HG02884 (cell line): ENCODE results near the gene SPESP1.
"Not testable (repeated sequence)": the region's sequence is repeated elsewhere in the genome, so short reads cannot be mapped to it uniquely, and the experiment has no call there.

ENCODE experiments used
- ATAC-seq: cut with Tn5 transposase; IDR thresholded peaks from one replicate; pipeline ENCODE4 v1.9.1; 2021; ENCODE audit warnings: mild to moderate bottlenecking, moderate library complexity; ENCODE audit not compliant: unreplicated experiment

SPESP1 gene

DNA sequence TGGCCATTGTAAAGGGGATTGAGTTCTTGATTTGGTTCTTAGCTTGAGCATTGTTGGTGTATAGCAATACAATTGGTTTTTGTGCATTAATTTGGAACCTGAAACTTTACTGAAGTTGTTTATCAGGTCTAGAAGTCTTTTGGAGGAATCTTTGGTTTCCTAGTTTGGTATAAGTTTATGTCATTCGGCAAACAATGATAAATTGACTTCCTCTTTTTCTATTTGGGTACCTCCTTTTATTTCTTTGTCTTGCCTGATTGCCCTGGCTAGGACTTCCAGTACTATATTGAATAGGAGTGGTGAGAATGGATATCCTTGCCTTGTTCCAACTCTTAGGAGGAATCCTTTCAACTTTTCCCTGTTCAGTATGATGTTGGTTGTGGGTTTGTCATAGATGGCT lies 32.1 kb downstream of the SPESP1 start:
- no peak for ATAC-seq

- ATAC-seq, result not testable (repeated sequence)
Measured at GRCh38 chr15:68963719-68964118, 33.4 kb downstream of the SPESP1 start.

DNA sequence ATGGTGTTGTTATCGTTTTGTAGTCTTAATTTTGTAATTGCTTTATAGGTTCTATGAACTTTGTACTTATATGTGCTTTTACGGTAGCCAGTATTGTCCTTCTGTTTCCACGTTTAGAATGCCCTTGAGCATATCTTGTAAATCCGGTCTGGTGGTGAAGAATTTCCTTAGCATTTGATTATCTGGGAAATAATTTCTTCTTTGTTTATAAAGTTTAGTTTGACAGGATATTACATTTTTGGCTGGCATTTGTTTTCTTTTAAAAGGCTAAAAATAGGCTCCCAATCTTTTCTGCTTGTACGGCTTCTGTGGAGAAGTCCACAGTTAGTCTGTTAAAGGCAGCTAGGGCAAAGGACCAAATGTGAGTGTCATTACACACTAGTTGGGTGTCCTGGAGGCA lies 36.7 kb downstream of the SPESP1 start:
- no peak for ATAC-seq

GRCh38 chr15:68967948-68968347 lies 37.6 kb downstream of the SPESP1 start:
- no peak for ATAC-seq

GRCh38 chr15:68969298-68969697 lies 39.0 kb downstream of the SPESP1 start:
- ATAC-seq, result no peak

DNA sequence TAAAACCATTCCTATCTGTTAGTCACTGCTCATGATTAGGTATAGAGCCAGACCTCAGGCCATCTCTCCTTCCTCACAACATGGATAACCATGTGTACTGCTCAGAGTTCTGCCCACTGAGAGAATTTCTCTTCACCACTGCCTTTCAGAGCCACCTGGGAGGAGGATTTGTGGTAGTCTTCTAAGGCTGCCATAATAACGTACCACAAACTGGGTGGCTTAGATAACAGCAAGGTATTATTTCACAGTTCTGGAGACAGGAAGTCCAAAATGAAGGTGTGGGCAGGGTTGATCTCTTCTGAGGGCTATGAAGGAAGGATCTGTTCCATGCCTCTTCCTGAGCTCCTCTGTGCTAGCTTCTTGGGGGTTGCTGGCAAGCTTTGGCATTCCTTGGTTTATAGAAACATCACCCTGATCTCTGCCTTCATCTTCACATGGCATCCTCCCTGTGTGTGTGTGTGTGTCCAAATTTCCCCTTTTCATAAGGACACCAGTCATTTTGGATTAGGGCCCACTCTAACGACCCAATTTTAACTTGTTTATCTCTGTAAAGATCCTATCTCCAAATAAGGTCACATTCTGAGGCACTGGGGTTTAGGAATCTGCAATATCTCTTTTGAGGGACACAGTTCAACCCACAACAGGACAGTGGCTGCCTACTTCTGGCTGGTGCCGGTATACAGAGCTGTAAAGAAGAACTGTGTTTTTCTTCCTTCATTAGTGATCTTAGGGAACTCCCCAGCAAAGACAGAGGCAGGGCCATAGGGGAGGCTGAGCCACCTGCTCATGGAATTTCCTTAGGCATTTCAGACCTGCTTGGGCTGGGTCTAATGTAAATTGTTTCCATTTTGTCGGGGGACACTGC lies 42.1 kb downstream of the SPESP1 start:
- no peak for ATAC-seq

DNA sequence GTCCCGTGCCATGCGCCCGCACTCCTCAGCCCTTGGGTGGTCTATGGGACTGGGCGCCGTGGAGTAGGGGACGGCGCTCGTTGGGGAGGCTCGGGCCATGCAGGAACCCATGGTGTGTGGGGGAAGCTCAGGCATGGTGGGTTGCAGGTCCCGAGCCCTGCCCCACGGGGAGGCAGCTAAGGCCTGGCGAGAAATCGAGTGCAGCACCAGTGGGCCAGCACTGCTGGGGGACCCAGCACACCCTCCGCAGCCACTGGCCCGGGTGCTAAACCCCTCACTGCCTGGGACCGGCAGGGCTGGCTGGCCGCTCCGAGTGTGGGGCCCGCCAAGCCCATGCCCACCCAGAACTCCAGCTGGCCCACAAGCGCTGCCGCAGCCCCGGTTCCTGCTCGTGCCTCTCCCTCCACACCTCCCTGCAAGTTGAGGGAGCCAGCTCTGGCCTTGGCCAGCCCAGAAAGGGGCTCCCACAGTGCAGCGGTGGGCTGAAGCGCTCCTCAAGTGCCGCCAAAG lies 45.4 kb downstream of the SPESP1 start:
- not testable (repeated sequence) for ATAC-seq

- ATAC-seq, result not testable (repeated sequence)
Measured at GRCh38 chr15:68977426-68977825, 47.1 kb downstream of the SPESP1 start.

DNA sequence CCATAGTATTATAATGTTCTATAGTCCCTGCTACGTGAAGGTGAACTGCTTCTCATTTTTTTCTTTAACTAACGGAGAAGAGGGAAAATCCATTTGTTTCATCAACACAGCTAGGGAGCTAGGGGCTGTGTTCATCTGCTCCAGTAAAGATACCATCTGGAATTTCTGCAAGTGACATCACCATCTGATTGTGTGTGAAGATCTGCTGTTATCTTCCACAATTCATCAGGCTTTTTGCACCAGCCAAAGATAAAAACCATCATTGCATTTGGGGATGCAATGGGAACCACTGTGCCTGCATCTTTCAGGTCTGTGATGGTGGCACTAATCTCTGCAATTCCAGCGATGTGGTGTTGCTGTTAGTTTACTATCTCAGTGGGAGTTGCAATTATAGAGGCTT lies 48.7 kb downstream of the SPESP1 start:
- ATAC-seq, result no peak

- ATAC-seq, result no peak
Measured at GRCh38 chr15:68979816-68980215, 49.5 kb downstream of the SPESP1 start.

- ATAC-seq, result no peak
Measured at GRCh38 chr15:68980786-68981185, 50.5 kb downstream of the SPESP1 start.

DNA sequence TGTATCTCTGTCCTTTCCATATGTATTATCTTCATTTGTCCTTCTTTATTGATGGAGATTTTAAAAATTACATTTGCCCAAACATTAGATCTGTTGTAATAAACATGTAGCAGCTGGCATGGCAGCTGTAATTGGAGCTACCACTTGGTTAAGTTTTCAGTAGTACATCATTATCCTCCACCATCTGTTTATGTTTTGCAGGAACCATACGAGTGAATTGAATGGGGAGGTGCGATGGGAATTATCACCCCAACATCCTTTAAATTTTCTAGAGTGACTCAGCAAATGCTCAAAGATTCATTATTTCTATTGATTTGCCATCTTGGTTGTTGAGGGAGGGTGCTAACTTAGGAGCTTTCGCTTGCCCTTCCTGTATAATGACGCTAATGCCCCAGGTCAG lies 51.6 kb downstream of the SPESP1 start:
- ATAC-seq, result no peak

DNA sequence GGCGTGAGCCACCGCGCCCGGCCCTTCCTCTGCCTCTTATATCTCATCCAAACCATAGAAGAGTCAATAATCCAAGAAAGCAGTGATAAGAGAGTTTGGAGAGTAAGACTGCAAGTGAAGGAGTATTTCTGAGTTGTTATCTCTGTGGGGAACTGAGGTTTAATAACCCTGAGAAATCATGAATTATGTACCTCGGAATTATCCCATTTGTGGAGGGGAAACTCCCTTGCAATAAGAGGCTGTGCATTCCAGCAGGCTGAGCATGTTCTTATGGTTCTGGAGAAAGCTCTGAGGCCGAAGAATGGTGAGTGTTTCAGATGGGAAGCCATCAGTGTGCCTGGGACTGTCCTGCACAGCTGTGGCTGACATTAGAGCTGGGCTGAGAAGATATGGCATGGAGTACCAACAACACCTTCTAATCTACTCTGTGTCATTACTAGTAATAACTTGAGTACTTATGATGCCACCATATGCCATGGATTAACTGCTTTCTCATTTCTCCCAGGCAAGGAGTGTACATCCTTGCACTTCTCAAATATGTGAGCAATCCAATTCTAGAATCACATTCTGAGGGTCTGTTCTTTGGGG lies 52.7 kb downstream of the SPESP1 start:
- ATAC-seq, result no peak

DNA sequence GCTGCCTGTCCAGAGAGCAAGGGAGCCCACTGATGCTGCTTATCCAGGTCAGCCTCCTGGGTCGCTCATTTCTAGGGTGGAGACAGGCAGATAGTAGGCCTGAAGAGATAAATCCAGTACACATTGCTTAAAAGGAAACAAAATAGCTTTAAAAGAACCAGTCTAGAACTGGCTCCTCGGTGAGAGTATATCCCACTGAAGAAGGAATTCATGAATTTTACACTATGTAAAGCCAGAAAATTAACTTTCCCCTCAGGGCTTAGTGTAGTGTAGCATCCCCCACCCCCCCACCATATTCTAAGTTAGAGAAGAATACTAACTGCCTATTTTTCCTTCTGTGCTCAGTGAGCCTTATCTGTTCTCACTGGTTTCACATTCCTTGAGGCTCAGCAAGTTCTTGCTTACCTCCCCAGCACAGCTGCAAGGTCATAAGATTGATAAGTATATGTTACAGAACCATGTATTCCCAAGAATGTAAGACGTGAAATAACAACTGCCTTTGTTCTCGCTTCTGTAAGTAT lies 53.7 kb downstream of the SPESP1 start:
- ATAC-seq, result no peak

DNA sequence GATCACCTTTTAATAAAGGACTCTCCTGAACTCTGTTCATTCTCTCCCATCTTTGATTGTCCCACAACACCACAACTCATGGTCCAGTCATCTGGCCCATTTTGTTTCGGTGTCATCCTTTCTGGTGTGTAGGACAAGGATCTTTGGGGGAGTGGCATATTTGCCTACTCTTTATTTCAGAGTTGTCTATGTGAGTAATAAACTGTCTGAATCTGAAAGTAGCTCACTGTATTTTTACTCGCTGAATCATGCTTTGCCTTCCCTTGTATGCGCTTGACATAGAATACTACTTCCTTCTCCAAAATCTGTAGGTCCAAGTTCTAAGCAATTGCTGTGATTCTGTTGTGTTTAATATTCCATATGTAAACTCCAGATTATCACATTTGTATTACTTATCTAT lies 54.3 kb downstream of the SPESP1 start:
- no peak for ATAC-seq

DNA sequence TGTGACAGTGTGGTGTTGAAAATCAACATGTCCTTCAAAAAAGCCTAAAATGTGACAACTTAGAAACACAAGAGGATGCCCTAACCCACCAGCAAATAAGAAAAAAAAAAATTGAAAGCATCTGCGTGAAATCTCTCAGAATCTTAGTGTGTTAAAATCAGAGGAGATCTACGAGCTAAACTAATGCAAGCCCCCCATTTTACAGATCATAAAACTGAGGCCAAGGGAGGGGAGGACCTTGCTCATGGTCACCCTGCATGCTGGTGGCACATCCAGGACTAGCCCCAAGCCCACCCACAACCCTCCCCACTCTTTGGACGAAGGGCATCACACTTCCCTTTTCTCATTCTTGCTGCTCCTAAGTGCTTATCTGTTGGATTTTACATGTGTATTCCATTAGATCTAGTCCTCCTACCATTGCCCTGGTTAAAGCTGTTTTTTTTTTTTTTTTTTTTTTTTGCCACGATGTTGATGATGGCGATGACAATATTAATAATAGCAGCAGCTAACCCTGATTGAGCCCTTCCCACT lies 55.1 kb downstream of the SPESP1 start:
- ATAC-seq, result no peak

GRCh38 chr15:68986322-68986721 lies 56.0 kb downstream of the SPESP1 start:
- ATAC-seq, result no peak

DNA sequence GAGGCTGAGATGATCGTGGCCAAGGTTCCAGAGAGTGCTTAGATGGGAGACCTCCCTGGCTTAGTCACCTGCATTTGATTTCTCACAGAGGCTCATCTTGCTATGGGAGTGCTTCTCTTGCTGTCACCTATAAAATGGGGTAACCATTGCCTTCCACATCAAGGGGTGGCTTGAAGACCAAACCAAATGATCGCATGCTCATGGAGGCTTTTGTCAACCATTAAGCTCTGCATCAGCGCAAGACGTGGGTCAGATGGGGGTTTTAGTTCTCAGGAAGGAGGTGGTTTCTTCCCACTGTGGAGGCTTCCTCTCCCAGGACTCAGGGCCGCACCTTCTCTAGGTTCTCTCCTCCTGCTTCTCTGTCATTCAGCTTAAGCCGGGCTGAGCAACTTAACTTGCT lies 56.8 kb downstream of the SPESP1 start:
- no peak for ATAC-seq

DNA sequence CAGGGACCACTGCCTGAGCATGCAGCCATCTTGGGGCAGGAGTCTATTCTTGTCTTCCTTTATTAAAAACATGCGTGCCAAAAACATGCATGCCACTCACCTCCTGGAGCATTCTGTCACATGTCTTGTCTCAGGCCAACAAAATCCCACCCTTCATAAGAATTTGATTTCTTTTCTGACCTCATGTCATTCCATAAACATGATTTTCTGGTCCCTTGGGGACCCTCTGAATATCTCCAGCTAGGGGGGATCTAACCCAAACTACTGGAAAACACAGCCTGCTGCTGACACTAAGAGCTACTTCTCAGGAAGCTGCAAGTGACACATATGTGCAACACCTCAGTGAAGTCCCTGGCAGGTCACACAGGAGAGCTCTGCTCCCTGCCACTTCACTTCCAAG lies 57.4 kb downstream of the SPESP1 start:
- ATAC-seq, result no peak

DNA sequence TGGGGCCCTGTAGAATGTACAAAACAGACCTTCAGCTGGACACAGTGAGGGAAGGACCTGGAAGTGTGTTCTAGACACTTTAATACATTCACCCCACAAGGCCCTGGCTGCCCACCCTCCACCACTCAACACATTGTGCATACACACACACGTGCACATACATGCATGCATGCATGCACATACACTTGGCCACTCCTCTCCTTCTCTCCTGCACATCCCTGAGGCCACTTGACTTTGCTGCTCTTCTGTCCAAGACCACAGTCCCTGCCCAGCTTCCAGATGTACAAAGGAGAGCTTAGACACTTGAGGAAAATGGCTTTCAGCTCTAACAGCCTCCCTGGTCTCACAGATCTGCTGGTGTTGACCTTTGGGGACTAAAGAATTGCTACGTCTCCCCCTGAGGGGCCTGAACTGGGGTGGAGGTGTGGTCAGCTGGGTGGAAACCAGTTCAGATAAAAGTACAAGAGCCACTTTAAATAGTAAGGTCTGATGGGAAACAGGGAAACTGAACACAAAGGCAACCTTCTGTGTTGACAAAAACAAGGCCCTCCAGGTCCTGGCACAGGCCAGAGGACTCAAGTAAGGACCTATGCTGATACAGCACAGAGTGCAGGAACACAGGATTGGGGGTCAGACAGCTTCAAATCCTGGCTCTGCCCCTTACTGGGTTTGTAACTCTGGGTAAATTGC lies 59.4 kb downstream of the SPESP1 start:
- no peak for ATAC-seq
